Measurements from ENCODE around the gene TGIF1.

The TGIF1 gene

GRCh38 chr18:3440341-3440740, 9.6 kb upstream of the TGIF1 start:
- DNase-seq: no peak

- peak; percentile 62 for DNase-seq
Observed at GRCh38 chr18:3441290-3441689, 8.7 kb upstream of the TGIF1 start.

DNA sequence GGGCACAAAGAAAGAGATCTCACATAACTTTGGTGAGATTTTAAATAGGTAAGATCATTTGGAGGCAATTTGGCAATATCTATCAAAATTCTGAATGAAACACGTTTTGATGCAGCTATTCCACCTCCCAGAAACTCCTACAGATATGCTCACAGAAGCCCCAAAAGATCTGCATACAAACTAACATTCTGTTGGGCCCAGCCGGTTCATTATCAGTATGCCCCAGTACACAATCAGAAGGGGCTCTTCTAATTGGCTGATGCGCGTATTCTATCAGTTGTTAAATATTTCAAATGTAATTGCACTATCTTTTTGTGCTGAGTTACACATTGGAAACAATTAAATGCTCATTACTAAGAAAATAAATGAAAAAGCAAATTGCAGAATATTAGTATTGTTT, 7.1 kb upstream of the TGIF1 start:
- DNase-seq: no peak

DNA sequence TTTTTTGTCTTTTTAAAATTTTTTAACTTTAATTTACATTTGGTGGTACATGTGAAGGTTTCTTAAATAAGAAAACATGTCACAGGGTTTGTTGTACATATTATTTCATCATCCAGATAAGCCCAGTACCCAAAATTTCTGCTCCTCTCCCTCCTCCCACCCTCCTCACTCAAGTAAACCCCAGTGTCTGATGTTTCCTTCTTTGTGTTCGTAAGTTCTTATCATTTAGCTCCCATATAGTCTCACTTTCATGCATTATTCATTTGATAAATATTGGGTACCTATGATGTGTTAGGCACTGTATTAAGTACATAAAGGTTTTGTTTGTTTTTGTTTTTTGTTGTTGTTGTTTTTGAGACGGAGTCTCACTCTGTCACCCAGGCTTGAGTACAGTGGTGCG, 5.7 kb upstream of the TGIF1 start:
- no peak for DNase-seq

- DNase-seq: no peak
Observed at GRCh38 chr18:3444954-3445353, 5.0 kb upstream of the TGIF1 start.

- DNase-seq: peak; percentile 80
Observed at GRCh38 chr18:3447068-3447894, 2.7 kb upstream of the TGIF1 start.

DNA sequence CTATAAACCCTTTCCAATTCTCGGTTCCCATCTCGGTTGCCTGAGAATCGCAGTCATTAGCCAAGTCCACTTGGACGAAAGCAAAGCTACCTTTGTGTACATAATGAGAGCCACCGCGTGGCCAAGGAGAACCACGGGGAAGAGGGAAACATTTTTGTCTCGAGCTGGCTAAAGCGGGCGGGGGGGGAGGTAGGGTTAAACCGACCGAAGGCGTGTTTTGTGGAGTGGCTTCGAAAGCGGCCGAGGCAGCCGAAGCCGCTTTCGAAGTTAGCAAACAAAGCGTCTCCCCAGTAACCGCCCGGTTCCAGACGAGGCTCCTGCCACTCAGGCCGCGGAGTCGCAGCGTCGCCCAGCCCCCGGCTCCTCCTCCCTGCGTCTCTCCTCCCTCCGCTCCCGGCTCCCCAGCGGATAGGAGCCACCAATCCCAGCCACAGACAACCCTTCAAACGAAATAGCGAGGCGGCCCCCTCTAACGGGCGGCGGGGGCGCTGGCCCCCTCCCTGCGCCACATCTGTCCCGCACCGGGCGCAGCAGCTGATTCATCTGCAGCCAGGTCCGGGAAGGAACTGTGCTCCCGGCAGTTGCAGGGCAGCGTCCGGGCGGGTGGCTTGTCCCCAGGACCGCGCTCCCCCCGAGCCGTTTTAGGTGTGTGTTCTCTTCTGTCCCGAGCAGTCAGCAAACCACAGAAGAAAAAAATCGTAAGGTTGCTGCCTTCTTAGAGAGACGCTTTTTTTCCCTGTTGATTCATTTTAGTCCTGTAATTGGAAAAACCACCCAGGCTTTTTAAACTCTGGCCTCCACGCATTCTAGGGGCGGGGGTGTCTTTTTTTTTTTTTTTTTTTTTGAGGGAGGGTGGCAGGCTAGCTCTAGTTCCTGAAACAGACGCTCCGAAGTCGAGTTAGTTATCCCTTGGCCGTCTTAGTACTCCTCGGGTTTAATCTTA, 1.8 kb upstream of the TGIF1 start:
- DNase-seq: peak; percentile 99

DNA sequence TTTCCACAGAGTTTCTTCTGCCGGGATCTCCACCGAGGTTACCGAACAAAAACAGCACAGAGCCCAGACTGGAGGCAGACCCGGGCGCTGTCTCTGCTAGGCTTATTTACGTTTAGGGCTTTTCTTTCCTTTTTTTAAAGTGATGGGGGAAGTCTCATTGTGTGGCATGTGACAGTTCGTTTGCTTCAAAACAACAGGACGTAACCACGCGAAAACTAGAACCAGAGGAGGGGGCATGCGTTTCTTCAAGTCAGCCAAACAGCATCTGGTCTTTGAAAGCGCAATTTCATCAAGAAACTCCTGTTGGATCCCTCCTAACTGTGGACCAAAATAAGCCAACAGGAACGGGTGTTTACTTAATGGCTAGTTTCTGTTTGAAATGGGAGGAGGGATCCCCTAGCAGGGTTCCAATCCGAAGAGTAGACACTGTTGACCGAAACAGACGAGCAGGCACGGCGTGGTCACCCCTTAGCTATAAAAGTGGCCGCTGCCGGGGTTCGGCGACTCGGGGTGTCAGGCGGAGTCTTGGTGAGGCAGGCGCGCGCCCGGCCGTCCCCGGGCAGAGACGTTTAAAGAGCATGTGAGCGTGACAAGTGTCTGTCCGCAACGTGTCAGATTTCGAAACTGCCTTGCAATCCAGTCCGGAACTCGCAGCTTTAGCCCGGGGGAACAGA, 997 bp upstream of the TGIF1 start:
- peak; percentile 61 for DNase-seq

DNA sequence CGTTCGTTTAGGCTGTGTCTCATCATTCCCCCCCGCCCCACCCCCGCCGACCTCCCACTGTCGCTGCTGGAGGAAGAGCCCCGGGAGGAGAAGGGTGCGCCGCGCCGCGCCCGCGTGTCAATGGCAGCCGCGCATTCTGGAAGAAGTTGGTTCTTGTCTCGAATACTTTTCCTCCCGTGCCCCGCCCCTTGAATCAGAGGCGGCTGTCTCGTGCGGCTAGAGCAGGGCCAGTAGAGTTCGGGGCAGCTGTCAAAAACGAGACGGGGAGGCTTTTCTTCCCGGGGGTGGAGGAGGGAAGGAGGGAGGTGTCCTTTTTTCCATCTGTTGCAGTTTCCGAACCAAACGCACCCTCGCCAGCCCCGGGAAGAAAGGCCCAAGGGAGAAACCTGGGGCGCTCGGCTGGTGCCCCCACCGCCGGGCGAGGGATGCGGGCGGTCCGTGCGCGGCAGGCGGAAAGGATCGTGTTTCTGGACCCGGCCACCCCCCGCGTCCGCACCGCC, 410 bp upstream of the TGIF1 start:
- DNase-seq: peak; percentile 97

DNA sequence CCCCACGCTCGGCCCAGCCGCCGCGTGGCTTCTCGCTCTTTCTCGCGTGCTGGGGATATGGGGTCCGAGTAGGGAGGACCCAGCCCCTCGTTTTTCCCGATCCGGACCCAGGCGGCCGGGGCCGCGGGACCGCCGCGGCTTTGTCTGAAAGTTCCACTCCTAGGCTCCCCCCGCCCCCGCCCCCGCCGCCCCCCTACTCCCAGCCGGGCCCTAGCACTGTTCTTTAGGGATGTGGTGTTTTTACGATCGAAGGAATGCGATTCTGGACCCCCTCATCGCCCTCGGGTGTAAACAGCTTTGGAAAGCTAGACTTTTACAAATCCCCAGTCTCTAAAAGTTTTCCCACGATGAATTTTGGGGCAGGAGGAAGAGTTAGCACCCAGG, 819 bp downstream of the TGIF1 start:
- peak; percentile 58 for DNase-seq

DNA sequence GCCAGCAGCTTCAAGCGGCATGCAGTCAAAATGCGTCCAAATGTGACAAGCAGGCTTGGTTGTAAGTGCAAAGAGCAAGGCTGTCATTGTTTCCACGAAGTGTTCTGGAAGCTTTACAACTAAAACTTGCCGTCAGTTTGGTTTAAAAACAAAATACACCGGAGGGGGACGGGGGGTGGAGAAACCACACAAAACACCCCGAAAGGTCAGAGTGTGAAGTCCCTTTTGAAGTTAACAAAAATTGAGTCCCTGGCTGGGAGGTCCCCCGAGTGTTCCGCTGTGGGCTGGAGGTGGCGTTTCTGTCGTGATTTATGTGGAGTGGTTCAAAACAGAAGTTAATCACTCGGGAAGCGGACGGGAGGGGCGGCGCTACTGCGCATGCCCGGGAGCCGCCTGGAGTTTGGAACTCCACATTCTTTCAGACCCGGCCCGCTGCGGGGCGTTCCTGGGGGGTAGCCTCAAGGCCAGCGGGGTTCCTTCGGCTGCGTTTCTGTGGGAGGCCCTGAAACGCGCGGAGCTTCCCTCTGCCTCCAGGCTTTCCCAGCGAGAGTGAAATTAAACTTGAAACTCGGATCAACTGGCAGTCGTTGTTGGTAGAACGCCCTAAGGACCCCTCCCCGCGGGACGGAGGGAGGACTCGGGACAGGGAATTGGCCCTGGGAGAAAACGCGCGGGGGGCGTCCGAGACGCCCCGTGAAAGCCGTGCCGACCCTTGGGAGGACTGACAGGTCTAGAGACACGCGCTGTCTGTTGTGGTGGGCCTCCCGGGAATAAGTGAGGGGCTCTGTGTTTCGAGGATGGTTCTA, 1.4 kb downstream of the TGIF1 start:
- DNase-seq: peak; percentile 89

DNA sequence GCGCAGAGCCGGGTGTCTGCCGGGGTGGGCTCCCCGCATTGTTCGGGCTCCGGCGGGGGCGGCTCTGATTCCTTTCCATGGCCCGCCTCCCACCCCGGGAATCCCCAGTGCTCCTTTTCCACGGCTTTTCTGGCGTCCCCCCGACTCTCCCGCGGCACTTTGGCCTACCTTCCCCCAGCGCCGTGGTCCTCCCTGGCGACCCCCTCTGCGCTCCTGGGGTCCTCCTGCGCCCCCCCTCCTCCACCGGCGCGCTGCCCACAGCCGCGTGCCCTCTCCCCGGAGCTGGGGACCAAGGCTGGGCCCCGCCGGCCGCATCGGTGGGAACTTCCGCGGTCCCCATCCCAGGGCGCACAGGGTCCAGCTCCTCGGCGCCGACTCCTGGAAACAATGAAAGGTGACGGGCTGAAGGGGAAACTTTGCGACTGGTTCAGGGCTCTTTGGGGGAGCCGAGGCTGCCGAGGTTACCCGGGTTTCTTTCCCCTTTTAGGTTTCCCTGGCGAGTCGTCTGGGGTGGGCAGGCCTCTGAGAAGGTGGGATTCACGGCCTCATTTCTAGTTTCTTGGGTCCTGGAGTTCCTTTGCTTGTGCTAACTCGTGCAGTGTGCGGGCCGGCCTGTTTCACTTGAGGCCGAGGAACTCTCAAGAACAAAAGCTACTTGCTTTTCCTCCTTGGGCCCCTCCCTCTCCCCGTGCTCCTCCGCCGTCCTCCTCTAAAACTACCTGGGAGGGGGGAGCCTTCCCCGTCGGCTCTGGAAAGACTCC, 2.2 kb downstream of the TGIF1 start:
- DNase-seq: peak; percentile 79

GRCh38 chr18:3452750-3453539, 3.0 kb downstream of the TGIF1 start:
- no peak for DNase-seq

DNA sequence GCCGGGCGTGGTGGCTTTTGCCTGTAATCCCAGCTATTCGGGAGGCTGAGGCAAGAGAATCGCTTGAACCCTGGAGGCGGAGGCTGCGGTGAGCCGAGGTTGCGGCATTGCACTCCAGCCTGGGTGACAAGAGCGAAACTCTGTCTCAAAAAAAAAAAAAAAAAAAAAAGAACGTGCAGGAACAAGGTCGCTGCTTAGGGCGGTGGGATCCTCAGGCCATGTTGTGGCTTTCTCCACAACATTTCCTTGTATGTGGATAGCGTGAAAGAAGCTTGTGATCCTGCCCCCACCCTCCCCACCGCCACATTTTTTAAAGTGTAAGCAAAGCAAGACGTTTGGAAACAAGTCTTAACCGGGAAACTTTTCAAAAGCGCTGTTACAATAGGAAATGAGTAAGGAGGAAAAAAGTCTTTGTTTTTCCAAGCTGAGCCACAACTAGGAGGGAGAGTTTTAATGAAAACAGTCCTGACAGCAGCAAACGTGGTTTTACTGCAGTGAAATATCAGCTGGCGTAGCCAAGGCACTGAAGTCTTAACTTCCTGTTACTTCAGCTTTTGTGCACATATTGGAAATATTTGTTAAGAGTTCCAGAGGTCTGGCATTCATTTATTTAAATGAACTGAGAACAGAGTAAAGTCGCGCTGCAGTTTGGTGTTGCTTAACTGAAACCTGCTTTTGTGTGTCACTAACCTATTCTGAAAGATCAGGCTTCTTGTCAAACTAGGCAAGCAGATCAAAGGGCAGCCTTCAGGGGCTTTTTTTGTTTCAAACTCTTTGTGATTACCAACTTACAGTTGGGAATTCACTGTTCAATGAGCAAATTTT, 3.8 kb downstream of the TGIF1 start:
- DNase-seq: peak; percentile 70

GRCh38 chr18:3454365-3455089, 4.6 kb downstream of the TGIF1 start:
- DNase-seq: peak; percentile 63

GRCh38 chr18:3455090-3455635, 5.2 kb downstream of the TGIF1 start:
- DNase-seq: no peak

GRCh38 chr18:3455907-3456685, 6.1 kb downstream of the TGIF1 start:
- no peak for DNase-seq

DNA sequence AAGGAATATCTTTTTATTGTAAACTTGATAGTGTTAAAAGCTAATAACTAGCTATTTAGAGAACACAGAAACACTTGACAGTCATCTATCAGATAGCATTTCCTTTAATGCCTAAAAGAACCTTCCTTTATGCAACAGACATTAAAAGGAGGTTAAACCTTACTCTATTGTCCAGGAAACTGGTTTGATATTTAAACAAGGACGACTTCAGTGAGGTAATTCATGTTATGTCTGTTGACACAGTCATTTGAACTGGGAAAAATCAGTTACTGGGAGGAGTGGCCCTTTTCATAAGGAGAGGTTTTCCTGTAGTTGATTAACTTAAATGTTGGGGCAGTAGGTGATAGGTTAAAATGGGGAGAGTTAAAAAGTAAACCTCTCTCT, 6.7 kb downstream of the TGIF1 start:
- DNase-seq: no peak
